Activated T-helper 17 cell treated with anti-CD3 and anti-CD28 coated beads, Interleukin-2, amount 50 U/mL, for 72 hours (primary cell): ENCODE measurements around the gene PRKACG. TPM values are rescaled to one million over a fixed set of nuclear protein-coding genes. Genes with fewer than 3 reads are reported as not detected.

Experiments used
- ATAC-seq: fragments of 150-1000 bp; cut with Tn5 transposase; replicated peaks from 2 replicates; pipeline ENCODE4 v1.10.0; 2021; ENCODE audit warnings: mild to moderate bottlenecking, moderate library complexity
- H3K27ac Mint-ChIP-seq: one replicate; pipeline ENCODE4 v1.8.0; 2022; ENCODE audit warnings: mixed read lengths
- H3K27me3 Mint-ChIP-seq: one replicate; pipeline ENCODE4 v1.8.0; 2022; ENCODE audit warnings: mixed read lengths
- H3K36me3 Mint-ChIP-seq: one replicate; pipeline ENCODE4 v1.8.0; 2022; ENCODE audit warnings: low read depth, mild to moderate bottlenecking, mixed read lengths
- H3K4me1 Mint-ChIP-seq: one replicate; pipeline ENCODE4 v1.8.0; 2022; ENCODE audit warnings: mixed read lengths
- H3K4me3 Mint-ChIP-seq: one replicate; pipeline ENCODE4 v1.8.0; 2022; ENCODE audit warnings: mild to moderate bottlenecking, mixed read lengths
- H3K9me3 Mint-ChIP-seq: one replicate; pipeline ENCODE4 v1.8.0; 2022; ENCODE audit warnings: mixed read lengths
- total RNA-seq, 2 donors: library from RNA; stranded (reverse); gene quantifications; one replicate each; pipeline ENCODE4 v1.2.3, GENCODE V29; 2022

PRKACG gene
- total RNA-seq, 2 donors from 2014 or later, result not detected

DNA sequence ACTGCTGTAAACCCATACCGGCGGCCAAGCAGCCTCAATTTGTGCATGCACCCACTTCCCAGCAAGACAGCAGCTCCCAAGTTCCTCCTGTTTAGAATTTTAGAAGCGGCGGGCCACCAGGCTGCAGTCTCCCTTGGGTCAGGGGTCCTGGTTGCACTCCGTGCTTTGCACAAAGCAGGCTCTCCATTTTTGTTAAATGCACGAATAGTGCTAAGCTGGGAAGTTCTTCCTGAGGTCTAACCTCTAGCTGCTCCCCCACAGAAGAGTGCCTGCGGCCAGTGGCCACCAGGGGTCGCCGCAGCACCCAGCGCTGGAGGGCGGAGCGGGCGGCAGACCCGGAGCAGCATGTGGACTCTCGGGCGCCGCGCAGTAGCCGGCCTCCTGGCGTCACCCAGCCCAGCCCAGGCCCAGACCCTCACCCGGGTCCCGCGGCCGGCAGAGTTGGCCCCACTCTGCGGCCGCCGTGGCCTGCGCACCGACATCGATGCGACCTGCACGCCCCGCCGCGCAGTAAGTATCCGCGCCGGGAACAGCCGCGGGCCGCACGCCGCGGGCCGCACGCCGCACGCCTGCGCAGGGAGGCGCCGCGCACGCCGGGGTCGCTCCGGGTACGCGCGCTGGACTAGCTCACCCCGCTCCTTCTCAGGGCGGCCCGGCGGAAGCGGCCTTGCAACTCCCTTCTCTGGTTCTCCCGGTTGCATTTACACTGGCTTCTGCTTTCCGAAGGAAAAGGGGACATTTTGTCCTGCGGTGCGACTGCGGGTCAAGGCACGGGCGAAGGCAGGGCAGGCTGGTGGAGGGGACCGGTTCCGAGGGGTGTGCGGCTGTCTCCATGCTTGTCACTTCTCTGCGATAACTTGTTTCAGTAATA, 21.8 kb upstream of the PRKACG start, which contains the start of gene FXN:
Gene FXN (plus strand): TSS at position 315 of the 871 bp plus-strand sequence. CDS start 31 bp downstream, at position 346.
- H3K9me3 Mint-ChIP-seq, result no peaks in the 10 kb centered on the region
- peak within 1 kb of the TSS; percentile 100 for H3K4me3 Mint-ChIP-seq
- no peaks in the 10 kb centered on the region for H3K27me3 Mint-ChIP-seq
- H3K27ac Mint-ChIP-seq, result peak within 1 kb of the TSS; percentile 97
- ATAC-seq, result peak; percentile 93
- H3K36me3 Mint-ChIP-seq, result no peaks in the 10 kb centered on the region
- peaks cover 8% of the 10 kb centered on the region for H3K4me1 Mint-ChIP-seq

DNA sequence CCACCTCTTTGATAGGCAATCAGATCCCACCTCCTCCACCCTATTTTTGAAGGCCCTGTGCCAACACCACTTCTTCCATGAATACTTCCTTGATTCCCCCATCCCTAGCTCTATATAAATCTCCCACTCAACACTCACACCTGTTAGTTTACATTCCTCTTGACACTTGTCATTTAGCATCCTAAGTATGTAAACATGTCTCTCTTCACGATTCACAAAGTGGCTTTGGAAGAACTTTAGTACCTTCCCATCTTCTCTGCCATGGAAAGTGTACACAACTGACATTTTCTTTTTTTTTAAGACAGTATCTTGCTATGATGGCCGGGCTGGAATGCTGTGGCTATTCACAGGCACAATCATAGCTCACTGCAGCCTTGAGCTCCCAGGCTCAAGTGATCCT, 20.2 kb upstream of the PRKACG start:
- Mint-ChIP-seq H3K36me3 (no peaks in the 10 kb centered on the region), H3K4me1 (peaks cover 14% of the 10 kb centered on the region), H3K27ac (no peak overlapping the region), H3K27me3 (no peaks in the 10 kb centered on the region), H3K9me3 (peaks cover 4% of the 10 kb centered on the region), H3K4me3 (peak overlapping the region; percentile 38)
- no peak for ATAC-seq

DNA sequence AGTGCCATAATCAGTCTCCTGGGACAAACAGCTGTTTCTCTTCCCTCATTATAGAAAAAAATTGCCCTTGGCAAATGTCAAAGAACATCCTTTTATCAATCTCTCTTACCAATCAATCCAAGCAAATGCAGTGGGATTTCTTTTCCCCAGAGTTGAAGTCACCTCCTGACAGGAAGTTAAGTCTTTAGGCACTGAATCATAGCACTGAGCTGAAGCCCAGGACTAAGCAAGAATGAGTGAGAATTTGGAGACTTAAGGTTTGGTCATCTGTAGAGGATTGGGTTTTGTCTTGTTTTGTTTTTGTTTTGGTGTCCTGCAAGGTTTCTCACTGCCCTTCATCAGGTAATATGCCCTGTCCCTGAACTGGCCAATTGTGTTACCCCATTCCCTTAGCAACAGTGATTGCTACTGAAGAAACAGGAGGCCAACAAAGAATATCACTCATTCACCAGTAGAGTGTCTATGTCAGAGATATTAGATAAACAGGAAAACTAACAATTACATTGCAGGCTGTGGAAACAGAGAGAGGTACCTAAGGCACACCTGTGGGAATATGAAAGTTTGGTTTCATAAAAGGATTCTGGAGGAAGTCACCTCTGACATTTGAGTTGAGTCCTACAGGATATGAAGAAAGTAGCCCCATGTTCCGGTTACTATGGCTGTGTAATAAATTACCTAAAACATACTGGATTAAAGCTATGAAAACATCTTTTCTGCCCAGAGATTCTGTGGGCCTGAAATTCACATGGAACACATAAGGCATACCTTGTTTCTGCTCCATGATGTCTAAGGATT, 17.1 kb upstream of the PRKACG start:
- peaks cover 4% of the 10 kb centered on the region for H3K9me3 Mint-ChIP-seq
- no peak overlapping the region for H3K4me3 Mint-ChIP-seq
- peaks cover 9% of the 10 kb centered on the region for H3K4me1 Mint-ChIP-seq
- ATAC-seq, result no peak
- no peak overlapping the region for H3K27ac Mint-ChIP-seq
- no peaks in the 10 kb centered on the region for H3K36me3 Mint-ChIP-seq
- H3K27me3 Mint-ChIP-seq, result no peaks in the 10 kb centered on the region

DNA sequence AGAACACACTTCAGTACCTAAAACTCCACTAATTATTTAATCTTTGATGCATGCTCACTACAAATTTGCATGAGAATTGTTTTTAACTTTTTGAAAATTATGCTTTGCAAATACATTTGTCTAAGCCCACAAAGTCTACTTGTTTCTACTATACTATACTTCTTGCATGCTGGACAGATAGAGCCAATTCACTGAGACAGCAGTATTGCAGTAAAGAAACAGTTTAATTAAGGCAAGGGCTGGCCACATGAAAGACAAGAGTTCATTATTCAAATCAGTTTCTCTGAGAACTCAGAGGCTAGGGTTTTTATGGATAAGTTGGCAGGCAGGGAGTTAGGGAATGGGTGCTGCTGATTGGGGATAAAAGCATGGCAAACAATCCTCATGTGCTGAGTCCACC, 15.6 kb upstream of the PRKACG start:
- peak overlapping the region; percentile 20 for H3K27ac Mint-ChIP-seq
- ATAC-seq, result no peak
- no peaks in the 10 kb centered on the region for H3K36me3 Mint-ChIP-seq
- H3K27me3 Mint-ChIP-seq, result no peaks in the 10 kb centered on the region
- H3K4me1 Mint-ChIP-seq, result peaks cover 9% of the 10 kb centered on the region
- no peak overlapping the region for H3K4me3 Mint-ChIP-seq
- H3K9me3 Mint-ChIP-seq, result peaks cover 4% of the 10 kb centered on the region

DNA sequence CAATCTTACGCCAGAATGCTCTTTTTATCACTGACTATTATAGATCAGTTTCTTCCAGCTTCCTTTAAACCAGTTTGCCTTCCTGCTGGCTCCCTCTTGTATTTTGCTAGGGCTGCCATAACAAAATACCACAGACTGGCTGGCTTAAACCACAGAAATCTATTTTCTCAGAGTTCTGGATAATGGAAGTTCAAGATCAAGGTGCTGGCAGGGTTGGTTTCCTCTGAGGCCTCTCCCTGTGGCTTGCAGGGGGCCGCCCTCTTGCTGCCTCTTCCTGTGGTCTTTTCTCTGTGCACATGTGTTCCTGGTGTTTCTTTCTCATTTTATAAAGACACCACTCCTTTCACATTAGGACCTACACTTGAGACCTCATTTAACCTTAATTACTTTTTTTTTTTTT, 14.8 kb upstream of the PRKACG start:
- Mint-ChIP-seq H3K4me1 (peaks cover 14% of the 10 kb centered on the region), H3K4me3 (peak overlapping the region; percentile 13), H3K36me3 (no peaks in the 10 kb centered on the region), H3K27me3 (no peaks in the 10 kb centered on the region), H3K27ac (no peak overlapping the region), H3K9me3 (peaks cover 4% of the 10 kb centered on the region)
- peak; percentile 59 for ATAC-seq

DNA sequence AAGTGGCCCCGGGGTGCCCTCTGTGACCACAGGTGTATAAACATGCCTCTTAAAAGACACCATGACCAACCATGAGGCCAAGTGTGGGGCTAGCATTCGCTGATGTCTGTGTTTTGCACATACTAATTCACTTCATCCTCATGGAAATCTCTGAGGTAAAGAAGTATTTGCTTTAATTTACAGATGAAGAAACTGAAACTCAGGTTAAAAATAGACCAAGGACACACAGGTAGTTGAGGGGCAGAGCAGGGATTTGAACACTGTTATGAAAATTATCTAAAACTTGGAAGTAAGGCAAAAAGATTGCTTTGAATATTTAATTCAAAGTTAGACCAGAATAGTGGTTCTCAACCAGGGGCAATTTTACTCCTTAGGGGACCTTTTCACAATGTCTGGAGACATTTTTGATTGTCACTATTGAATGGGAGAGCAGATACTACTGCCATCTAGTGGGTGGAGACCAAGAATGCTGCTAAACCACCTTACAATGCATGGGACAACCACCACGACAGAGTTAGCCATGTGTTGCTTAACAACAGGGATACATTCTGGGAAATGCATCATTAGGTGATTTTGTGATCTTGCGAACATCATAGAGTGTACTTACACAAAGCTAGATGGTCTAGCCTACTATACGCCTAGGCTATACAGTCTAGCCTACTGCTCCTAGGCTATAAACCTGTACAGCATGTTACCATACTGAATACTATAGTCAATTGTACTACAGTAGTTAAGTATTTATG, 13.6 kb upstream of the PRKACG start:
- Mint-ChIP-seq H3K27ac (no peak overlapping the region), H3K4me1 (peaks cover 14% of the 10 kb centered on the region), H3K27me3 (no peaks in the 10 kb centered on the region), H3K4me3 (no peak overlapping the region), H3K9me3 (peaks cover 4% of the 10 kb centered on the region), H3K36me3 (no peaks in the 10 kb centered on the region)
- ATAC-seq, result peak; percentile 80

DNA sequence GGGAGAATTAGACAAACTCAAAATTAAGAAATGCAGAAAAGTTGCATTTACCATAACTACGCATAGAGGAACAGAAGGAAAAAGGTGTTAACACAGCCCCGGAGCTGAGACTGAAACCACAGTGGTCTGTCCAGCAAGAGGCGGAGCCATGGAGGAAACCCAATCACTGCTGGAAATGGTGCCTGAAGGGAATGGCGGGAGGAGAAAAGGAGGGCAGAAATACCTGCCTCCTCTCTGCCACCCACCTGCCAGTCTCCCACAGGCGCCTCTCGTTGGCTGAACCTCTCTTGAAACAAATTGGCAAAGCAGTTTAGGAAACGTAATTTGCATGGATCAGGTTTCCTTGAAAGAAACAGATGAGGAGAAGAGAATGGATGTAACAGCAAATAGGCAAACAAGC, 9.7 kb upstream of the PRKACG start:
- no peaks in the 10 kb centered on the region for H3K9me3 Mint-ChIP-seq
- no peak overlapping the region for H3K27ac Mint-ChIP-seq
- H3K4me3 Mint-ChIP-seq, result no peak overlapping the region

DNA sequence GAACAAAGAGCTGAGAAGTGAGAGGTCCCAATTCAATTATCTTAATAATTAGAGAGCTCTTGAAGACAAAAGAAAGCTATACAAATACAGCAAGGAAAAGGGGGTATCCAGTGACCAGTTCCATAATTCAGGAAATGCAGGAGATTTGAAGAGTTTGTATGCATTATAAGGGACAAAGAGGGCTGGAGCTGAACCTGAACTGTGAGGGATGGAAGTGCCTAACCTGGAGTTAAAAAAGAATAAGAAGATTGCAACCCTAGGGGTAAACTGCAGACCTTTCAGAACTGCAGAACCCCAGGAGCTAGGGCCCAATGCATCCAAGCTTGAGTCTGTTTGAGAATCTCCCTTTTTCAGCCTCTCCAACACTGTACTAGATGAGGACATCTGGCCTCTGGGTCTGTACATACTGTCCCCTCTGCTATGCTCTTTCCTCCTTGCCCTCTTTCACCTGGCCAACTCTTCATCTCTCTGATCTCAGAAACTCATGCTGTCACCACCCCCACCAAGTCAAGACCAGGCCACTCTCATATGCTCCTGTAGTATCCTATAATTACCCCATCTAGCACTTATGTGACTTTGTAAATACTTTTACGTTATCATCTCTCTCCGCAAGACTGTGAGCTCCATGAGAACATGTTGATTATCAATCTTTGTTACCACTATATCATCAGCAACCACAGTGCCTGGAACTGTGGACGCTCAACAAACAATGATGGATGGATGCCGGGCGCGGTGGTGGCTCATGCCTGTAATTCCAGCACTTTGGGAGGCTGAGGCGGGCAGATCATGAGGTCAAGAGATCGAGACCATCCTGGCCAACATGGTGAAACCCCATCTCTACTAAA, 6.6 kb upstream of the PRKACG start:
- Mint-ChIP-seq H3K27ac (no peak overlapping the region), H3K4me3 (no peak overlapping the region), H3K36me3 (no peaks in the 10 kb centered on the region), H3K27me3 (no peaks in the 10 kb centered on the region), H3K4me1 (peaks cover 16% of the 10 kb centered on the region), H3K9me3 (no peaks in the 10 kb centered on the region)
- ATAC-seq, result no peak

More for the DNA sequence above, 9.7 kb upstream of the PRKACG start:
- H3K4me1 Mint-ChIP-seq, result peaks cover 16% of the 10 kb centered on the region
- no peaks in the 10 kb centered on the region for H3K36me3 Mint-ChIP-seq
- no peaks in the 10 kb centered on the region for H3K27me3 Mint-ChIP-seq
- no peak for ATAC-seq

DNA sequence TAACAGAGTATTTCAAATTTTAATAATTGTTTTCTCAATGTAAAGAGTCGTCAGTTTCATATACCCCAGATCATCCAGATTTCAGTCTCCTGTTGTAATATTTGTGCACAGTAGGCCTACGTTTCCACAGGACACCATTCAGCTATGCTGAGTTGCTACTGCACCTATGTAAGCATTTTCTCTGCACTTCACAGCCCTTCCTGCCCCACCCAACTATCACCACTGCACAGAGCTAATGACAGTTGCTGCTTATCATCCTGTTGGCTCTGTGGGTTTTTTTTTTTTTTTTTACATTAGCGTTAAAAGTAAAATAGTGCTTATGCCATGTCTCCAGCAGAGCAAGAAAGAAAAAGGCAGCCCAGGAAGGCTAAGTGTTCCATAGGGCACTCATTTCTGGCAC, 5.9 kb upstream of the PRKACG start:
- no peaks in the 10 kb centered on the region for H3K9me3 Mint-ChIP-seq
- no peaks in the 10 kb centered on the region for H3K27me3 Mint-ChIP-seq
- no peak overlapping the region for H3K27ac Mint-ChIP-seq
- no peaks in the 10 kb centered on the region for H3K36me3 Mint-ChIP-seq
- H3K4me3 Mint-ChIP-seq, result no peak overlapping the region
- H3K4me1 Mint-ChIP-seq, result peaks cover 16% of the 10 kb centered on the region
- no peak for ATAC-seq

DNA sequence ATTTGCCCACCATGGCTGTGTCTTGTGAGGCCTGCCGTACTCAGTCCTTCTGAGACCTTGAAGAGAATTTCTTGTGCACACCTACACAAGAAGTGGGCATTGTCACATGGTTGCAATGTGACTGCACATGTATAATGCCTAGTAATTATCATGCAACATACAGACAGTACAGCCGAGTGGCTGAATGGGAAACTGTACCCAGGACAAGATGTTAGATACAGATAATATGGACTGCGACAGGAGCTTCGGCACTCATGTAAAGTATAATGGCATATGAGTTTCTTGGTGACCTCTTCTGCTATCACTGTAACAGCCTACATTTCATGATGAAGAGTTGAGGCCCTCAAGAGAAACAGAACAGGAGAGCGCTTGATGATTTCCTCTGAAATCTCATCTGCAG, 4.8 kb upstream of the PRKACG start:
- H3K9me3 Mint-ChIP-seq, result no peaks in the 10 kb centered on the region
- H3K4me3 Mint-ChIP-seq, result no peak overlapping the region
- no peak overlapping the region for H3K27ac Mint-ChIP-seq
- H3K27me3 Mint-ChIP-seq, result no peaks in the 10 kb centered on the region
- no peak for ATAC-seq
- no peaks in the 10 kb centered on the region for H3K36me3 Mint-ChIP-seq
- peaks cover 11% of the 10 kb centered on the region for H3K4me1 Mint-ChIP-seq

DNA sequence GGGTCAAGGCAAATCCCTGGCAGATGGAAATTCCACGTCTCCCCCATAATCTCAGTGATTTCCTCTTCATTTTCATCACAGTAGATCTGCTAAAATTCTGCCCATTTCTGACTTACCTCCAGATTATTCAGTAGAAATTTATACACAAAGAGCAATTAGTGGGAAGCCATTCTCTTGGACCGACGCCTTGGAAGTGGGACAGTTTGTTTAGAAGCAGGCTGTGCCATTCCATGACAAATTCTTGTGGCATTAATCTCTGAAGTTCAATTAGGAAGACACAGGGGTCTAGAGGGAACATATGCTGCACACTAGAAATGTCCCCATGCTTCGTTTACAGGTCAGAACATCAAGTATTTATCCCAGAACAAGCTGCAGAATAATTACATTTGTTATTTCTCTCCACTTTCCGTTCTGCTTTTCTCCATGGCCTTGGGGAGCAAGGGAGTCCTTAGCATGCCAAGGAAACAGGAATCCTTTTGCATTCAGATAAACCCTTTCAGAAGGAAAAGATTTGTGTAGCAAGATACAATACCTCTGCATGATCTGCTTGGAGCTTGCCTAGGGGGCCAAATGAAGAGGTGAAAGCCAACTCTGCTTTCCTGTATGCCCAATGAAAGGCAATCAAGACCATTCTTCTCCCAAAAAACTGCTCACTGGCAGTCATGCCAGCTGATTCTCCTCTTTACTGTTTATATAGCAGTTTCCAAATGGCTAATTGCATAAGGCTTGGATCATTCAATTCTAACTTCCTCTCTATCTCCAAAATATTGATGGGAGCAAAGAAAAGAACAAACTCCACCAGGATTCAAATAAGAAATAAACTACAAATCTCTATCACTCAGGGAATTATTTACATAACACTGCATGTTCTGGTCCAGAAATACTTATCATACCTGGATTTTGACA, 2.5 kb upstream of the PRKACG start:
- no peaks in the 10 kb centered on the region for H3K9me3 Mint-ChIP-seq
- no peak overlapping the region for H3K27ac Mint-ChIP-seq
- no peak overlapping the region for H3K4me3 Mint-ChIP-seq
- no peaks in the 10 kb centered on the region for H3K36me3 Mint-ChIP-seq
- no peak for ATAC-seq
- H3K4me1 Mint-ChIP-seq, result peaks cover 11% of the 10 kb centered on the region
- peaks cover 11% of the 10 kb centered on the region for H3K27me3 Mint-ChIP-seq

DNA sequence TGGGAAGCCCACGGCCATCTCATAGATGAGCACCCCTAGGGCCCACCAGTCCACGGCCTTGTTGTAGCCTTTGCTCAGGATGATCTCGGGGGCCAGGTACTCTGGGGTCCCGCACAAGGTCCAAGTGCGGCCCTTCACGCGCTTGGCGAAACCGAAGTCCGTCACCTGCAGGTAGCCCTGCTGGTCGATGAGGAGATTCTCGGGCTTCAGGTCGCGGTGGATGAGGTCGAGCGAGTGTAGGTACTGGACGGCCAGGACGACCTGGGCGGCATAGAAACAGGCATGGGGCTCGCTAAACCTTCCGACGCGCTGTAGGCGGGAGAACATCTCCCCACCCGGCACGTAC, 558 bp downstream of the PRKACG start:
- Mint-ChIP-seq H3K4me1 (peaks cover 3% of the 10 kb centered on the region), H3K9me3 (no peaks in the 10 kb centered on the region), H3K4me3 (no peak overlapping the region), H3K36me3 (no peaks in the 10 kb centered on the region), H3K27me3 (peaks cover 11% of the 10 kb centered on the region), H3K27ac (no peak overlapping the region)
- ATAC-seq, result no peak
